GM20000 (cell line): Measurements from ENCODE around the gene SZRD1.
"Not testable (repeated sequence)": the region's sequence is repeated elsewhere in the genome, so short reads cannot be mapped to it uniquely, and the experiment has no call there.

ENCODE experiments used
- DNase-seq: peaks from one replicate; pipeline ENCODE4 v3.0.0; 2012; ENCODE audit warnings: low spot score
- TF ChIP-seq, protein P1 (sequence below): IDR thresholded peaks from 2 replicates; pipeline ENCODE4 v1.5.1; 2012; ENCODE audit warnings: mild to moderate bottlenecking, control low read depth; ENCODE audit errors: extremely low read depth, missing control alignments

The SZRD1 gene

GRCh38 chr1:16352842-16353535 lies 14.1 kb upstream of the SZRD1 start:
- DNase-seq: no peak
- TF ChIP-seq, protein P1, sequence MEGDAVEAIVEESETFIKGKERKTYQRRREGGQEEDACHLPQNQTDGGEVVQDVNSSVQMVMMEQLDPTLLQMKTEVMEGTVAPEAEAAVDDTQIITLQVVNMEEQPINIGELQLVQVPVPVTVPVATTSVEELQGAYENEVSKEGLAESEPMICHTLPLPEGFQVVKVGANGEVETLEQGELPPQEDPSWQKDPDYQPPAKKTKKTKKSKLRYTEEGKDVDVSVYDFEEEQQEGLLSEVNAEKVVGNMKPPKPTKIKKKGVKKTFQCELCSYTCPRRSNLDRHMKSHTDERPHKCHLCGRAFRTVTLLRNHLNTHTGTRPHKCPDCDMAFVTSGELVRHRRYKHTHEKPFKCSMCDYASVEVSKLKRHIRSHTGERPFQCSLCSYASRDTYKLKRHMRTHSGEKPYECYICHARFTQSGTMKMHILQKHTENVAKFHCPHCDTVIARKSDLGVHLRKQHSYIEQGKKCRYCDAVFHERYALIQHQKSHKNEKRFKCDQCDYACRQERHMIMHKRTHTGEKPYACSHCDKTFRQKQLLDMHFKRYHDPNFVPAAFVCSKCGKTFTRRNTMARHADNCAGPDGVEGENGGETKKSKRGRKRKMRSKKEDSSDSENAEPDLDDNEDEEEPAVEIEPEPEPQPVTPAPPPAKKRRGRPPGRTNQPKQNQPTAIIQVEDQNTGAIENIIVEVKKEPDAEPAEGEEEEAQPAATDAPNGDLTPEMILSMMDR: no peak

DNA sequence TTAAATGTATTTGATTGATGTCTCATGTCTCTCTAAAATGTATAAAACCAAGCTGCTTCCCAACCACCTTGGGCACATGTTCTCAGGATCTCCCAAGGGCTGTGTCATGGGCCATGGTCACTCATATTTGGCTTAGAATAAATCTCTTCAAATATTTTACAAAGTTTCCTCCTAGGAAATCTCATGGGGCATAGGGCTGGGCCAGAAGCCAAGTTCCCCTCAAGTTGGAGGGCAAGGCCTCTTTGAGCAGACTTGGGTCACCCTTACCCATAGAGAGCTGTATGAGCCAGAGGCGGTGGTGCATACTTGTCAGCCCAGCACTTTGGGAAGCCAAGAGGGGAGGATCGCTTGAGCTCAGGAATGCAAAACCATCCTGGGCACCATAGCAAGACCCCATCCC lies 12.4 kb upstream of the SZRD1 start:
- DNase-seq: no peak
- TF ChIP-seq, protein P1: no peak

DNA sequence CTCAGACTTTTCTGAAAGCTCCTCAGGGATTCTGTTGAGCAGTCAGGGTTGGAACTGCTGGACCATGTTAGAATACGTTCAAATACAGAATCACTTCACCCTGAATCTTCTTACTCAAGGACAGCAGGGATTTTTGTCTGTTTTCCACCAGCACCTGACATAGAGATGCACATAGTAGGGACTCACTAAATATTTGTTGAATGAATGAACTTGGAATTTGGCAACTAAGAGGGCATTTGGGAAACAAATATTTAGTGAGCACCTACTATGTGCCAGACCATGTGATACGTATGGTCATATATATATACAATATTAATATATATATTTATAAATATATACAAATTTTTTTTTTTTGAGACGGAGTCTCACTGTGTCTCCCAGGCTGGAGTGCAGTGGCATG lies 10.2 kb upstream of the SZRD1 start:
- no peak for DNase-seq
- TF ChIP-seq, protein P1: no peak

- not testable (repeated sequence) for DNase-seq
Measured at GRCh38 chr1:16365146-16365498, 1.9 kb upstream of the SZRD1 start.

- TF ChIP-seq, protein P1: no peak
- peak; percentile 80 for DNase-seq
Measured at GRCh38 chr1:16367258-16367967, 371 bp downstream of the SZRD1 start.

- DNase-seq: no peak
- TF ChIP-seq, protein P1: no peak
Measured at GRCh38 chr1:16367968-16368890, 1.2 kb downstream of the SZRD1 start.

DNA sequence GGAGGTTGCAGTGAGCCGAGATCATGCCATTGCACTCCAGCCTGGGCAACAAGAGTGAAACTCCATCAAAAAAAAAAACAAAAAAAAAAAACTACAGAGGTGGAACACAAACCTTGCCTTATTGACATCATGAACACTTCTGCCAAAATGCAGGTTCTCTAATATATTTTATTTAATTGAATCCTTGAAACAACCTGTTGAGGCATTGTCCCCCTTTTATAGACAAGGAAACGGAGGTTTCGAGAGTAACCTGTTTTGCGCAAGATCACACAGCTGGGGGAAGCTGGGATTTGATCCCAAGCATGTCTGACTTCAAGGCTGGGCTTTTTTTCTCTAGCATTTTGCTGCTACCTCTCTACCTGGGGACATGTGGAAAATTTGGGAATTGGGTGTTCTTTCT lies 2.8 kb downstream of the SZRD1 start:
- TF ChIP-seq, protein P1: no peak
- DNase-seq: no peak
